Hepatocyte (in vitro differentiated cells): ENCODE measurements around the gene SLC30A3. TPM values are rescaled to one million over a fixed set of nuclear protein-coding genes. Genes with fewer than 3 reads are reported as not detected.

Experiments used
- DNase-seq: peaks from one replicate; pipeline ENCODE4 v3.0.0-alpha.2; 2016; ENCODE audit warnings: low spot score
- H2AFZ ChIP-seq: fragments of 200-600 bp; sonication (generic); 2 replicates; pipeline ENCODE4 v1.6.0; 2016; ENCODE audit warnings: antibody characterized with exemption, mild to moderate bottlenecking
- H3K27ac ChIP-seq: fragments of 200-600 bp; sonication (generic); 2 replicates; pipeline ENCODE4 v1.5.1; 2016; ENCODE audit warnings: mild to moderate bottlenecking
- H3K27me3 ChIP-seq: fragments of 200-600 bp; sonication (generic); 2 replicates; pipeline ENCODE4 v1.6.1; 2016
- H3K36me3 ChIP-seq: fragments of 200-600 bp; sonication (generic); replicated peaks from 2 replicates; pipeline ENCODE4 v1.5.1; 2016; ENCODE audit warnings: low read depth; ENCODE audit not compliant: insufficient read depth
- H3K4me1 ChIP-seq: fragments of 200-600 bp; sonication (generic); 2 replicates; pipeline ENCODE4 v1.5.1; 2016; ENCODE audit warnings: mild to moderate bottlenecking, moderate library complexity; ENCODE audit not compliant: insufficient read depth
- H3K4me2 ChIP-seq: fragments of 200-600 bp; sonication (generic); 2 replicates; pipeline ENCODE4 v1.6.0; 2016
- H3K4me3 ChIP-seq: fragments of 200-600 bp; sonication (generic); 2 replicates; pipeline ENCODE4 v1.5.1; 2016; ENCODE audit warnings: mild to moderate bottlenecking
- H3K79me2 ChIP-seq: fragments of 200-600 bp; sonication (generic); 2 replicates; pipeline ENCODE4 v1.6.0; 2017; ENCODE audit warnings: mild to moderate bottlenecking
- H3K9me2 ChIP-seq: fragments of 200-600 bp; sonication (generic); replicated peaks from 2 replicates; pipeline ENCODE4 v1.6.0; 2017; ENCODE audit warnings: mild to moderate bottlenecking; ENCODE audit not compliant: insufficient read depth
- H3K9me3 ChIP-seq: fragments of 200-600 bp; sonication (generic); 2 replicates; pipeline ENCODE4 v1.5.1; 2016; ENCODE audit warnings: low read depth, mild to moderate bottlenecking
- H4K20me1 ChIP-seq: fragments of 200-600 bp; sonication (generic); 2 replicates; pipeline ENCODE4 v1.6.0; 2016; ENCODE audit warnings: mild to moderate bottlenecking; ENCODE audit not compliant: insufficient read depth, poor library complexity, severe bottlenecking
- EZH2 ChIP-seq: fragments of 200-600 bp; sonication (generic); IDR thresholded peaks from 2 replicates; pipeline ENCODE4 v1.6.1; 2016; ENCODE audit warnings: antibody characterized with exemption, mild to moderate bottlenecking, borderline replicate concordance
- EZH2phosphoT487 ChIP-seq: fragments of 200-600 bp; sonication (generic); IDR thresholded peaks from one replicate; pipeline ENCODE4 v1.6.1; 2018; ENCODE audit warnings: antibody characterized with exemption, mild to moderate bottlenecking, low read depth, moderate library complexity; ENCODE audit not compliant: unreplicated experiment, severe bottlenecking
- WGBS: methylation state at CpG from one replicate; pipeline ENCODE4 v1.1.6; 2016; ENCODE audit warnings: low lambda C conversion rate; ENCODE audit errors: missing lambda C conversion rate; 5-methylcytosine and 5-hydroxymethylcytosine counted together
- polyA plus RNA-seq: library from polyadenylated mRNA; unstranded; fragments of >200 nt; fragmentation: Nextera tagmentation; extraction: Ambion mirVana; gene quantifications from 2 replicates; pipeline ENCODE4 v1.2.1, GENCODE V29; 2016
- total RNA-seq: library from RNA; depleted of rRNA; stranded (reverse); fragments of >200 nt; gene quantifications from 2 replicates; pipeline ENCODE4 v1.2.3, GENCODE V29; 2014
- TF ChIP-seq, protein P1 (sequence below): fragments of 200-600 bp; sonication (generic); IDR thresholded peaks from 2 replicates; pipeline ENCODE4 v1.5.1; 2016; ENCODE audit warnings: antibody characterized with exemption, mild to moderate bottlenecking; ENCODE audit not compliant: poor library complexity

The SLC30A3 gene
- total and polyA plus RNA-seq, 2 experiments from 2014 or later = 0.20 TPM; not detected in 1

DNA sequence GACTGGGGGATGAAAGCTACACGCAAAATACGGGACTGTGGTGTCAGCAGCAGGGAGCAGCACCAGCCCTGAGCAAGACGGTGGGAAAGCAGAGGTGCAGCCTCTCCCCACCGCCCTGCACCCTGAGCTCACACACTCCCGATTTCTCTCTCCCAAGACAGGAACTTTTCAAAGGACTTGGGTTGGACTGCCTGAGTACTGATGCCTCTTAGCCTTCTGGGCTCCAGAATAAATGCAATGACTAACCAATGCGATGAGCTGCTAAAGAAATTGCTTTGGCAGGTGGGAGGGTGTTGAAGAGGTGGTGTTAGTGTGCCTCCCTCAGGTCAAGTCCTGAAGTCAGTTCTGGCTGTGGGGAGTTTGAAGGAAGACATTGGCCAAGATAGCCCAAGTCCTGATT is 29.0 kb upstream of the SLC30A3 start:
- no peaks in the 10 kb centered on the region for H3K9me2 ChIP-seq
- 13% methylated on average over 6 of the region's 6 CpGs for WGBS
- no peak for DNase-seq
- no peak overlapping the region for H3K27ac ChIP-seq
- no peak overlapping the region for H2AFZ ChIP-seq
- no peaks in the 10 kb centered on the region for H3K79me2 ChIP-seq
- peaks cover 12% of the 10 kb centered on the region for H3K27me3 ChIP-seq
- no peak overlapping the region for H3K4me2 ChIP-seq
- peaks cover 4% of the 10 kb centered on the region for H3K4me1 ChIP-seq
- TF ChIP-seq, protein P1, sequence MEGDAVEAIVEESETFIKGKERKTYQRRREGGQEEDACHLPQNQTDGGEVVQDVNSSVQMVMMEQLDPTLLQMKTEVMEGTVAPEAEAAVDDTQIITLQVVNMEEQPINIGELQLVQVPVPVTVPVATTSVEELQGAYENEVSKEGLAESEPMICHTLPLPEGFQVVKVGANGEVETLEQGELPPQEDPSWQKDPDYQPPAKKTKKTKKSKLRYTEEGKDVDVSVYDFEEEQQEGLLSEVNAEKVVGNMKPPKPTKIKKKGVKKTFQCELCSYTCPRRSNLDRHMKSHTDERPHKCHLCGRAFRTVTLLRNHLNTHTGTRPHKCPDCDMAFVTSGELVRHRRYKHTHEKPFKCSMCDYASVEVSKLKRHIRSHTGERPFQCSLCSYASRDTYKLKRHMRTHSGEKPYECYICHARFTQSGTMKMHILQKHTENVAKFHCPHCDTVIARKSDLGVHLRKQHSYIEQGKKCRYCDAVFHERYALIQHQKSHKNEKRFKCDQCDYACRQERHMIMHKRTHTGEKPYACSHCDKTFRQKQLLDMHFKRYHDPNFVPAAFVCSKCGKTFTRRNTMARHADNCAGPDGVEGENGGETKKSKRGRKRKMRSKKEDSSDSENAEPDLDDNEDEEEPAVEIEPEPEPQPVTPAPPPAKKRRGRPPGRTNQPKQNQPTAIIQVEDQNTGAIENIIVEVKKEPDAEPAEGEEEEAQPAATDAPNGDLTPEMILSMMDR = peak; percentile 11
- TF ChIP-seq EZH2phosphoT487 = no peak
- no peaks in the 10 kb centered on the region for H3K36me3 ChIP-seq
- H4K20me1 ChIP-seq = no peaks in the 10 kb centered on the region
- H3K4me3 ChIP-seq = no peak overlapping the region
- no peaks in the 10 kb centered on the region for H3K9me3 ChIP-seq

DNA sequence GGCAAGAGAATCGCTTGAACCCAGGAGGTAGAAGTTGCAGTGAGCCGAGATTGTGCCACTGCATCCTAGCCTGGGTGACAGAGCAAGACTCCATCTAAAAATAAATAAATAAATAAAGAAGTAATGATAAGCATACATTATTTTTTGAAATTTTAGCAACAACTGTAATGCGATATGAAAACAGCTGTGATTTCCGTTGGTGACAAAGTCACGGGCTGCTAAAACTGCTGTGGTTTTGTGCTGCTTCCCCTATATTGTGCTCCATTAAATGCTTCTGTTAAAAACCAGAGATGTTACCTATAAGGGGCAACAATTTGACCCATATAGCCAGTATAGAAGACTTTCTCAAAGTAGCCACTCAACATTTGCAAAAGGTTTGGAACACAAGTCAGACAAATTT is 27.7 kb upstream of the SLC30A3 start:
- H3K27ac ChIP-seq = no peak overlapping the region
- no peaks in the 10 kb centered on the region for H3K9me3 ChIP-seq
- TF ChIP-seq EZH2phosphoT487 = no peak
- no peak for TF ChIP-seq EZH2
- TF ChIP-seq, protein P1 = no peak
- no peaks in the 10 kb centered on the region for H3K36me3 ChIP-seq
- H3K4me3 ChIP-seq = no peak overlapping the region
- H3K9me2 ChIP-seq = no peaks in the 10 kb centered on the region
- no peaks in the 10 kb centered on the region for H4K20me1 ChIP-seq
- H2AFZ ChIP-seq = no peak overlapping the region
- H3K4me1 ChIP-seq = peaks cover 4% of the 10 kb centered on the region
- no peak overlapping the region for H3K4me2 ChIP-seq
- no peaks in the 10 kb centered on the region for H3K79me2 ChIP-seq
- H3K27me3 ChIP-seq = peaks cover 12% of the 10 kb centered on the region
- DNase-seq = no peak
- 96% methylated on average over 5 of the region's 5 CpGs for WGBS

- Histone ChIP-seq H3K4me2 (no peak overlapping the region), H2AFZ (no peak overlapping the region), H4K20me1 (no peaks in the 10 kb centered on the region), H3K4me3 (no peak overlapping the region), H3K4me1 (peaks cover 1% of the 10 kb centered on the region), H3K9me2 (no peaks in the 10 kb centered on the region), H3K79me2 (no peaks in the 10 kb centered on the region), H3K9me3 (no peaks in the 10 kb centered on the region), H3K36me3 (no peaks in the 10 kb centered on the region), H3K27me3 (peaks cover 12% of the 10 kb centered on the region), H3K27ac (no peak overlapping the region)
- 70% methylated on average over 3 of the region's 3 CpGs for WGBS
- DNase-seq = no peak
- no peak for TF ChIP-seq EZH2
- TF ChIP-seq, protein P1 = no peak
- TF ChIP-seq EZH2phosphoT487 = no peak
These were observed 25.8 kb upstream of the SLC30A3 start for GRCh38 chr2:27288610-27289009.

DNA sequence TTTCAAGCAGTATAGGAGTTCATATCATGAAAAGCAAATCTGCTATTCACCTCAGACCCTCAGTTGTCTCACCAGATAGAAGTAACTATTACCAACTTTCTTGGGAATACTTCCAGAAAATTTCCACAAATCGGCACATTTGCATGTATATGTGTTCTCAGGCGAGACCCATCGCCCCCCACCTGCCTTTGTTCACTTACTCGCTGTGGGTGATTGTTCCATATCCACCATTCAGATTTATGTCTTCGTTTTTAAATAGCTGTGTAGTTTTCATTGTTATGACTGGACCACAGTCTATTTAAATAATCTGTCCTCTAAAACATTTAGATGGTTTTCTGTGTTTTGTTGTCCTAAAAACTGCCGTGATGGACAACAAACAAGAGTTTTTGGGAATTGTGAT is 22.6 kb upstream of the SLC30A3 start:
- no peaks in the 10 kb centered on the region for H3K36me3 ChIP-seq
- H3K27me3 ChIP-seq = peaks cover 10% of the 10 kb centered on the region
- TF ChIP-seq EZH2phosphoT487 = no peak
- no peak for TF ChIP-seq EZH2
- TF ChIP-seq, protein P1 = no peak

More for the DNA sequence above, 22.6 kb upstream of the SLC30A3 start:
- Histone ChIP-seq H3K27ac (no peak overlapping the region), H3K9me2 (no peaks in the 10 kb centered on the region), H3K4me1 (no peaks in the 10 kb centered on the region), H4K20me1 (no peaks in the 10 kb centered on the region), H3K79me2 (no peaks in the 10 kb centered on the region), H3K4me3 (no peak overlapping the region), H2AFZ (no peak overlapping the region), H3K9me3 (no peaks in the 10 kb centered on the region), H3K4me2 (no peak overlapping the region)
- DNase-seq = no peak
- 88% methylated on average over 6 of the region's 6 CpGs for WGBS
